Measurements from ENCODE around the gene ZNF672.

- TF ChIP-seq CTCF (IDR thresholded peaks at IDR 0.05) (no peak), POLR2A (IDR thresholded peaks at IDR 0.05) (no peak)
Observed at GRCh38 chr1:248834343-248834940, 3.6 kb upstream of the ZNF672 start.

All from uterus (tissue), 2 donors.